OCI-LY3 (cell line): ENCODE results near the gene WIPF3.

Source experiments
- H2AFZ ChIP-seq: fragments of 200-600, 300-600 bp; shearing (Covaris generic); 2 replicates; pipeline ENCODE4 v1.6.0; 2014; ENCODE audit warnings: antibody characterized with exemption, low read depth, low read length
- H3K27ac ChIP-seq: fragments of 200-600, 300-600 bp; sonication (generic); 2 replicates; pipeline ENCODE4 v1.5.1; 2014; ENCODE audit warnings: mild to moderate bottlenecking, low read length, moderate library complexity, mixed read lengths
- H3K27me3 ChIP-seq: fragments of 200-600, 300-600 bp; sonication (generic); 2 replicates; pipeline ENCODE4 v1.6.1; 2014; ENCODE audit warnings: low read depth, low read length, mixed read lengths
- H3K36me3 ChIP-seq: fragments of 200-600, 300-600 bp; sonication (generic); replicated peaks from 2 replicates; pipeline ENCODE3; 2014; ENCODE audit warnings: low read depth, low read length, mixed read lengths
- H3K4me1 ChIP-seq: fragments of 300-600, 200-600 bp; sonication (generic); 2 replicates; pipeline ENCODE4 v1.6.1; 2014; ENCODE audit warnings: low read length, mixed read lengths
- H3K4me2 ChIP-seq: fragments of 200-600, 300-600 bp; sonication (generic); 2 replicates; pipeline ENCODE4 v1.6.1; 2014; ENCODE audit warnings: low read length, mixed read lengths
- H3K4me3 ChIP-seq: fragments of 300-600, 200-600 bp; sonication (generic); 2 replicates; pipeline ENCODE4 v1.5.1; 2014; ENCODE audit warnings: antibody characterized with exemption, mild to moderate bottlenecking, low read length, moderate library complexity
- H3K79me2 ChIP-seq: fragments of 300-600, 200-600 bp; shearing (Covaris generic); 2 replicates; pipeline ENCODE4 v1.6.1; 2014; ENCODE audit warnings: mild to moderate bottlenecking, low read length, mixed read lengths
- H3K9ac ChIP-seq: fragments of 300-600, 200-600 bp; shearing (Covaris generic); 2 replicates; pipeline ENCODE4 v1.6.0; 2014; ENCODE audit warnings: mild to moderate bottlenecking, low read length, moderate library complexity
- H3K9me3 ChIP-seq: fragments of 200-600, 300-600 bp; shearing (Covaris generic); 2 replicates; pipeline ENCODE4 v1.6.1; 2014; ENCODE audit warnings: low read length, mixed read lengths; ENCODE audit not compliant: insufficient read depth
- H4K20me1 ChIP-seq: fragments of 200-600, 300-600 bp; sonication (generic); 2 replicates; pipeline ENCODE4 v1.6.1; 2016; ENCODE audit warnings: low read length, mixed read lengths; ENCODE audit not compliant: insufficient read depth
- CTCF ChIP-seq: fragments of 200-600, 300-600 bp; sonication (generic); IDR thresholded peaks from 2 replicates; pipeline ENCODE4 v1.5.1; 2014; ENCODE audit warnings: antibody characterized with exemption, low read length, low read depth
- EZH2phosphoT487 ChIP-seq: fragments of 200-600 bp; shearing (Covaris generic); IDR thresholded peaks from 2 replicates; pipeline ENCODE4 v1.6.1; 2018; ENCODE audit warnings: antibody characterized with exemption, mixed run types, low read depth

WIPF3 gene

DNA sequence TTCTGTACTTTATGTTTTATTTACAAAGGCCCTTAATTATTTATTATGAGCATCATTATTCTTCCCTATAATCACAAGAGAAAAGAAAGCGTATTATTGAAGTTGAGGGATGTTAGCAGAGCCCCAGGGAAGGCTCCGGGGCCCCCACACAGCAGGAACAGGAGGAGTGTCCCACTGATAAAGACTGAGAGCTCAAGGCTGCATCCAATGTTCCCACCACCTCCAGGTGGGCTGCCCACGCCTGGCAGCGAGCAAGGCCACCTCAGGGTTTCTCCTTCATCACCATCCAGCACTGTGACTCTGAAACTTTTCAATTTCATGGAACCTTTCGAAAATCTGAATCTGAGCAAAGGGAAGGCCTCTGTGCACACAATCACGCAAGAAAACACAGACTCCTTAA lies 35.9 kb upstream of the WIPF3 start:
- no peaks in the 10 kb centered on the region for H3K36me3 ChIP-seq
- H3K4me1 ChIP-seq, result no peaks in the 10 kb centered on the region
- H4K20me1 ChIP-seq, result no peaks in the 10 kb centered on the region
- no peak overlapping the region for H2AFZ ChIP-seq
- H3K4me2 ChIP-seq, result no peak overlapping the region
- no peaks in the 10 kb centered on the region for H3K79me2 ChIP-seq
- H3K27me3 ChIP-seq, result peaks cover 19% of the 10 kb centered on the region
- H3K9ac ChIP-seq, result no peak overlapping the region
- H3K4me3 ChIP-seq, result no peak overlapping the region
- TF ChIP-seq EZH2phosphoT487 (no peak), CTCF (no peak)
- no peaks in the 10 kb centered on the region for H3K9me3 ChIP-seq
- no peak overlapping the region for H3K27ac ChIP-seq

DNA sequence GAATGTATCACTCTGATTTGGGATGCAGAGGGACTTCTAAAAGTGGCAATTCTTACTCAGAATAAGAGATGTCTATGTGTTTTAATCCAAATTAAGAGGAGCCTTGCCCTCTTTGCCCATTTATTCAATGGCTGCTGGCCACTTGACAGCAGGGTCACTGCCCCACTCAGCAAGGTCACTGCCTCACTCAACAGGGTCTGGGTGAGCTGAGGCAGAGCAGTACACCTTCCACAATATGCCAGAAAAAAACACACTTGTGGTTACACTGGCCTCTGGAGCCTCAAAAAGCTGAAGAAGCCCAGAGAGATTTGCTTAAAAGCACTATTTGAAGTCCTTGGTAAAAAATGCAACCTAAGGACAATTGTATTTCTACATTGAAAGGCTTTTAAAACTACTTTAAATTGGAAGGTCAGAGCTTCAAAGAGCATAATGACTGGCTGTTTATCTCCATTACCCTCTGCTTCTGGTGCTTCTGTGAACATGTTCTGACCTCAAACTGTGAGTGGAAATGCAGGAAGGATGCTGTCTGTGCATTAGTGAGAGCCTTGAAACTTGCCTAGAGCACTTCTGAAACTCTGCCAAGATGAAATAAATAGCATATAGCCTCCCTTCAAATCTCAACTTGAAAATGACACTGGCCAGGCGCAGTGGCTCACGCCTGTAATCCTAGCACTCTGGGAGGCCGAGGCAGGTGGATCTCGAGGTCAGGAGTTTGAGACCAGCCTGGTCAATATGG lies 35.1 kb upstream of the WIPF3 start:
- H3K27me3 ChIP-seq, result peaks cover 10% of the 10 kb centered on the region
- H3K36me3 ChIP-seq, result no peaks in the 10 kb centered on the region
- no peaks in the 10 kb centered on the region for H3K79me2 ChIP-seq
- H4K20me1 ChIP-seq, result no peaks in the 10 kb centered on the region
- no peak overlapping the region for H2AFZ ChIP-seq
- no peak overlapping the region for H3K4me2 ChIP-seq
- no peaks in the 10 kb centered on the region for H3K9me3 ChIP-seq
- no peak overlapping the region for H3K9ac ChIP-seq
- no peak overlapping the region for H3K4me3 ChIP-seq
- H3K27ac ChIP-seq, result no peak overlapping the region
- no peaks in the 10 kb centered on the region for H3K4me1 ChIP-seq
- TF ChIP-seq EZH2phosphoT487, result no peak
- no peak for TF ChIP-seq CTCF

- no peaks in the 10 kb centered on the region for H3K36me3 ChIP-seq
- H3K9ac ChIP-seq, result no peak overlapping the region
- H3K27me3 ChIP-seq, result peaks cover 21% of the 10 kb centered on the region
- no peaks in the 10 kb centered on the region for H3K79me2 ChIP-seq
- TF ChIP-seq CTCF (no peak), EZH2phosphoT487 (no peak)
- H3K9me3 ChIP-seq, result no peaks in the 10 kb centered on the region
- H3K4me3 ChIP-seq, result no peak overlapping the region
- H4K20me1 ChIP-seq, result no peaks in the 10 kb centered on the region
- no peak overlapping the region for H3K27ac ChIP-seq
- no peak overlapping the region for H2AFZ ChIP-seq
- H3K4me2 ChIP-seq, result no peak overlapping the region
- no peaks in the 10 kb centered on the region for H3K4me1 ChIP-seq
Observed at GRCh38 chr7:29779017-29779416, 27.3 kb upstream of the WIPF3 start.

DNA sequence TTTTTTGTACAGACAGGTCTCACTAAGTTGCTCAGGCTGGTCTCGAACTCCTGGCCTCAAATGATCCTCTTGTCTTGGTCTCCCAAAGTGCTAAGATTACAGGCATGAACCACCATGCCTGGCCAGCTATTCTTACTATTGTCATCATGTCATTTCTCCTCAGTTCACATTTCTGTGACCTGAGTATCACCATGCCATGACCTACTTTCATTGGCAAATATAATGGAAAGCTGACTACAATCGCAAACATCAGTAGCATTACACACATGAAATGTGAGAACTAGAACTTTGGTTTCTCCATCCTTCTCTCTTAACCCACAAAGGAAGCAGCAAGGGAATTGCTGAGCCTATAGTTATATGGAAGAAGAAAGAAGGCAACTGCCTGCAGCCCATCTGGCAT lies 26.0 kb upstream of the WIPF3 start:
- Histone ChIP-seq H3K9ac (no peak overlapping the region), H3K79me2 (no peaks in the 10 kb centered on the region), H3K4me1 (no peaks in the 10 kb centered on the region), H3K27me3 (peaks cover 15% of the 10 kb centered on the region; the same call in 1 of the 2 replicates), H3K4me2 (no peak overlapping the region), H3K9me3 (no peaks in the 10 kb centered on the region), H3K27ac (no peak overlapping the region), H2AFZ (no peak overlapping the region), H4K20me1 (no peaks in the 10 kb centered on the region), H3K4me3 (no peak overlapping the region), H3K36me3 (no peaks in the 10 kb centered on the region)
- TF ChIP-seq EZH2phosphoT487, result no peak
- no peak for TF ChIP-seq CTCF
